ENCODE results near the gene CCDC149.

Gene CCDC149

DNA sequence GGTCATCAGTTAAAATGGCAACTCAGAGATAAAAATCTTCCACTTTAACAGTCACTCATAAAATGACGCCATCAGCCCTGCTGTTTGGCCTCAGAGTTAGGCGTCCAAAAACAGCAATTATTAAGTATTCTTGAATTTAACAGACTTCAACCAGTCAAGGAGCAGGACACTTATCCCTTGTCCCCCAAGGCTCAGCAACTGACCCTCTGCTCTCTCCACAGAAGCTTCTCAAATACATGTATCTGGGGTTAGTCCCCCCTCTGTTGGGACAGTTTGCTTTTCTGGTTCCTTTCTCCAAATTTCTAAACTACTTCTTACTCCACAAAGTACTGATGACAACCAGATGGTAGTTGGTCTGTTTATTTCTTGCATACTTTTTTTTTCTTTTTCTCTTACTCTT, 63.1 kb downstream of the CCDC149 start:
- Histone ChIP-seq H3K27me3 (ENCODE audit: control insufficient read depth in 1 of 2, insufficient read depth in 2 of 2, low read length in 2 of 2) (no peaks in the 10 kb centered on the region), H3K9me3 (ENCODE audit: control insufficient read depth in 1 of 2, low read length in 2 of 2) (no peaks in the 10 kb centered on the region), H3K9ac (ENCODE audit: low read depth in 1 of 2, low read length in 2 of 2) (no peak overlapping the region), H3K27ac (ENCODE audit: low read depth, low read length) (no peak overlapping the region), H3K4me3 (ENCODE audit: low read depth in 1 of 2, low read length in 2 of 2) (no peak overlapping the region), H3K36me3 (ENCODE audit: control insufficient read depth in 1 of 2, insufficient read depth in 2 of 2, low read length in 2 of 2) (no peaks in the 10 kb centered on the region), H3K4me1 (ENCODE audit: control insufficient read depth in 1 of 2, insufficient read depth in 2 of 2, low read length in 2 of 2) (no peaks in the 10 kb centered on the region)

DNA sequence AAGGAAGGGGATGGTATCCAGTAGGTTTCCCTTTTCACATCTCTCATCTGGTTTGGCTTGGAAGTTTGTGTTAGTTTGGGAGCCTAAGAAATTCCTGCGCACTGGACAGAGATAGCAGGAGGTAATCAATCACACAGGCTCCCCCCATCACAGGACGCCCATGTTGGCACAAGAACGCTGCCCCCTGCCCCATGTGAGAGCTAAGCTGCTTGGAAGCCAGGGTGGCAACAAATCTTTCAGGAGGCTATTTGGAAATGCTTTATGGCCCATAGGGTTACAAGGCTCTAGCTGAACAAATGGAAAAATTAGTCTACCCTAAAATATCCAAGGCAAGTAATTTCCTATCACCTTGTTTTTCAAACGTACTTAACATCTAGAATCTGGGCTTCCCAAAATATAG, 63.5 kb downstream of the CCDC149 start:
- Histone ChIP-seq H3K4me3 (ENCODE audit: low read depth in 1 of 2, low read length in 2 of 2) (no peak overlapping the region), H3K9ac (ENCODE audit: low read depth in 1 of 2, low read length in 2 of 2) (no peak overlapping the region), H3K27me3 (ENCODE audit: control insufficient read depth in 1 of 2, insufficient read depth in 2 of 2, low read length in 2 of 2) (no peaks in the 10 kb centered on the region), H3K9me3 (ENCODE audit: control insufficient read depth in 1 of 2, low read length in 2 of 2) (no peaks in the 10 kb centered on the region), H3K4me1 (ENCODE audit: control insufficient read depth in 1 of 2, insufficient read depth in 2 of 2, low read length in 2 of 2) (no peaks in the 10 kb centered on the region), H3K36me3 (ENCODE audit: control insufficient read depth in 1 of 2, insufficient read depth in 2 of 2, low read length in 2 of 2) (no peaks in the 10 kb centered on the region), H3K27ac (ENCODE audit: low read depth, low read length) (no peak overlapping the region)

DNA sequence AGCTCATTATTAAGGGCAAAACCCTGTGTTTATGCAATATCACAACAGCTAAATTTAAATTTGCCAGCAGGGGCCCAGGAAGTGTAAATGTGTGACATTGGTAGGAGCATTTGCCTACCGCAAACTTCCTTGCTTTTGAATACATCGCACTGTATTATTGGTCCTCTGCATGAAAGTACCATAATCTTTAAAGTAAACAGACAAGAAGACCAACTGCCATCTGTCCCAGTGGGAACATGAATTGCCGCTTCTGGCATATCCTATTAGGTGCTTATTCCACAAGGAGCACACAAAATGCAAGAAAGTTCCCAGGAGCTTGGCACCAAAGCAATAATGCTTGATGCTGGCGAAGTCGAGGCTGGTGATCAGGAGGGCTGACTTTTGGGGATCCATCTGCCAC, 66.1 kb downstream of the CCDC149 start:
- Histone ChIP-seq H3K4me1 (ENCODE audit: control insufficient read depth in 1 of 2, insufficient read depth in 2 of 2, low read length in 2 of 2) (peaks cover 0 to 1% of the 10 kb centered on the region in 2 donors), H3K27me3 (ENCODE audit: control insufficient read depth in 1 of 2, insufficient read depth in 2 of 2, low read length in 2 of 2) (no peaks in the 10 kb centered on the region), H3K9ac (ENCODE audit: low read depth in 1 of 2, low read length in 2 of 2) (no peak overlapping the region), H3K36me3 (ENCODE audit: control insufficient read depth in 1 of 2, insufficient read depth in 2 of 2, low read length in 2 of 2) (no peaks in the 10 kb centered on the region), H3K4me3 (ENCODE audit: low read depth in 1 of 2, low read length in 2 of 2) (no peak overlapping the region), H3K27ac (ENCODE audit: low read depth, low read length) (no peak overlapping the region), H3K9me3 (ENCODE audit: control insufficient read depth in 1 of 2, low read length in 2 of 2) (no peaks in the 10 kb centered on the region)

DNA sequence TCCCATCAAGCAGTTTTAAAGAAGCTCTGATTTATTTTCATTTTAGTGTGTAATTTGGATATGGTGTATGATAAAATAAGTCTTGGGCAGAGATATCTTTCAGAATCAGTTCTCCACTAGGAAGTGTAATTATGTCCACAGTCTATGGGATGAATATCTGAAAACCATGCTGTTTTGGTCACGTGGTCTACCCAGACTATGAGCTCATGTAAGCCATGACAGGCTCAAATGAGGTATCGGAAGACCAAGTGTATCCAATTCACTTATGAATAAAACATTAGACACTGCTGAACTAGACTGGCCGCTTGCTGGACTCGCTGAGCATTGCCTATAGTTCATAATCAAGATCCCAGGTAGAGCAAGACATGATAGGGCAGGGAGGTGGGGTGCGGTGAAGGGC, 66.9 kb downstream of the CCDC149 start:
- Histone ChIP-seq H3K4me3 (ENCODE audit: low read depth in 1 of 2, low read length in 2 of 2) (no peak overlapping the region), H3K27me3 (ENCODE audit: control insufficient read depth in 1 of 2, insufficient read depth in 2 of 2, low read length in 2 of 2) (no peaks in the 10 kb centered on the region), H3K9me3 (ENCODE audit: control insufficient read depth in 1 of 2, low read length in 2 of 2) (no peaks in the 10 kb centered on the region), H3K36me3 (ENCODE audit: control insufficient read depth in 1 of 2, insufficient read depth in 2 of 2, low read length in 2 of 2) (no peaks in the 10 kb centered on the region), H3K4me1 (ENCODE audit: control insufficient read depth in 1 of 2, insufficient read depth in 2 of 2, low read length in 2 of 2) (peaks cover 0 to 8% of the 10 kb centered on the region in 2 donors), H3K27ac (ENCODE audit: low read depth, low read length) (no peak overlapping the region), H3K9ac (ENCODE audit: low read depth in 1 of 2, low read length in 2 of 2) (no peak overlapping the region)

DNA sequence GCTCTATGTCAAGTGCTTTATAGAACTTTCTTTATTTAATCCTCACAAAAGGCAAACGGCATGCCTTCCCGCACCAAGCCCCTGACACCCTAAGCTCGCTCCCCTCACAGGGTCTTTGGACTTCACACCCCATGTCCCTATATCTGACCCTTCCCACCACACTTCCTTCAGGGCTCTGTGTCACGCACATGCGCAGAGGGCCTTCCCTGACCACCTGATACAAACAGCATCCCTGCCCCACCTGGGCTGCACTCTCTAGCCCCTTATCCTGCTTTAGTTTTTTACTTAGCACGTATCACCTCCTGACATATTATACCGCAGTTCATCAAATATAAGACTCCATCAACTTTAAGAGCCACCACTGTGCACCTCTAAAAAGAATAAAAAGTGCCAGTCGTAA, 67.7 kb downstream of the CCDC149 start:
- H3K36me3 ChIP-seq (ENCODE audit: control insufficient read depth in 1 of 2, insufficient read depth in 2 of 2, low read length in 2 of 2) = no peaks in the 10 kb centered on the region
- no peak overlapping the region for H3K9ac ChIP-seq (ENCODE audit: low read depth in 1 of 2, low read length in 2 of 2)

DNA sequence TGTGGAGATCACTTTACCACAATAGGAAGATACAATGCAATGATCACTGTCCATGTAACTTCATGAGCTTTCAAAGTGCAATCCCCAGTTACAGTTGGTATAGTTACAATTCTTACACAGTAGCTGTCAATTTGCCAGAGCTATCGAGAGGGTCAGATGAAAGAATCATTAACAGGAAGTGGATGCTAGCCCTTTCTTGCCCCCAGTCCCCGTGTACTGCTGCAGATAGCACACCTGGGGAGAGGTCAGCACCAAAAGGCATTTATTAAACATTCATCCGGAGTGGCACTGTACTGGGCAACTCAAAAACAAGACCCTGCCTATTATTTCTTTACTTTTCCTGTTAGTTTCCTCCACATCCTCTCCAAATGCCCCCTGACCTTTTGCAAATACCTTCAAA, 69.7 kb downstream of the CCDC149 start:
- H3K27ac ChIP-seq (ENCODE audit: low read depth, low read length) = no peak overlapping the region
- H3K9ac ChIP-seq (ENCODE audit: low read depth in 1 of 2, low read length in 2 of 2) = no peak overlapping the region
- no peak overlapping the region for H3K4me3 ChIP-seq (ENCODE audit: low read depth in 1 of 2, low read length in 2 of 2)
- H3K36me3 ChIP-seq (ENCODE audit: control insufficient read depth in 1 of 2, insufficient read depth in 2 of 2, low read length in 2 of 2) = no peaks in the 10 kb centered on the region
- H3K27me3 ChIP-seq (ENCODE audit: control insufficient read depth in 1 of 2, insufficient read depth in 2 of 2, low read length in 2 of 2) = no peaks in the 10 kb centered on the region
- no peaks in the 10 kb centered on the region for H3K9me3 ChIP-seq (ENCODE audit: control insufficient read depth in 1 of 2, low read length in 2 of 2)
- H3K4me1 ChIP-seq (ENCODE audit: control insufficient read depth in 1 of 2, insufficient read depth in 2 of 2, low read length in 2 of 2) = peaks cover 0 to 10% of the 10 kb centered on the region in 2 donors

More for the DNA sequence above, 67.7 kb downstream of the CCDC149 start:
- no peaks in the 10 kb centered on the region for H3K27me3 ChIP-seq (ENCODE audit: control insufficient read depth in 1 of 2, insufficient read depth in 2 of 2, low read length in 2 of 2)
- no peaks in the 10 kb centered on the region for H3K9me3 ChIP-seq (ENCODE audit: control insufficient read depth in 1 of 2, low read length in 2 of 2)
- H3K27ac ChIP-seq (ENCODE audit: low read depth, low read length) = no peak overlapping the region
- H3K4me1 ChIP-seq (ENCODE audit: control insufficient read depth in 1 of 2, insufficient read depth in 2 of 2, low read length in 2 of 2) = peaks cover 0 to 10% of the 10 kb centered on the region in 2 donors
- no peak overlapping the region for H3K4me3 ChIP-seq (ENCODE audit: low read depth in 1 of 2, low read length in 2 of 2)

DNA sequence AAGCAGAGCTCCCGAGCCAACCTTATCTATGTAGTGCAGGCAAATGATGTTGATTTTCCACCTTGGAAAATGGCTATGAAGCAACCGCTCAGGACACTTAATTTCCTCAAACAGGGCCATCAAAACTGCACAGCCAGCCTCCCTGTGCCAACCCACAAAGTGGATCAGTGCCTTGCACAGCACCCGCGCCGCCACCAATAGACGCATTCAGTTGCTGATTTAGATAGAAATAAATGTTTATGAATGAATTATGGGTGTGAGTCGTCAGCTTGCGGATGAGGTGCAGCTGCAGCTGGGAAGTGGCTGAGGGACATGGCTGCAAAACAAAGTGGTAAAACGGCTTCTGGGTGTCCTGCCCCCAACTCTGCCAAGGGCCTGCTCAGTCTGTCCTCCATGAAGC, 70.5 kb downstream of the CCDC149 start:
- H3K36me3 ChIP-seq (ENCODE audit: control insufficient read depth in 1 of 2, insufficient read depth in 2 of 2, low read length in 2 of 2) = peaks cover 0 to 6% of the 10 kb centered on the region in 2 donors
- H3K9me3 ChIP-seq (ENCODE audit: control insufficient read depth in 1 of 2, low read length in 2 of 2) = no peaks in the 10 kb centered on the region
- no peak overlapping the region for H3K4me3 ChIP-seq (ENCODE audit: low read depth in 1 of 2, low read length in 2 of 2)
- H3K27ac ChIP-seq (ENCODE audit: low read depth, low read length) = no peak overlapping the region
- H3K9ac ChIP-seq (ENCODE audit: low read depth in 1 of 2, low read length in 2 of 2) = no peak overlapping the region
- no peaks in the 10 kb centered on the region for H3K27me3 ChIP-seq (ENCODE audit: control insufficient read depth in 1 of 2, insufficient read depth in 2 of 2, low read length in 2 of 2)
- H3K4me1 ChIP-seq (ENCODE audit: control insufficient read depth in 1 of 2, insufficient read depth in 2 of 2, low read length in 2 of 2) = peaks cover 0 to 10% of the 10 kb centered on the region in 2 donors

DNA sequence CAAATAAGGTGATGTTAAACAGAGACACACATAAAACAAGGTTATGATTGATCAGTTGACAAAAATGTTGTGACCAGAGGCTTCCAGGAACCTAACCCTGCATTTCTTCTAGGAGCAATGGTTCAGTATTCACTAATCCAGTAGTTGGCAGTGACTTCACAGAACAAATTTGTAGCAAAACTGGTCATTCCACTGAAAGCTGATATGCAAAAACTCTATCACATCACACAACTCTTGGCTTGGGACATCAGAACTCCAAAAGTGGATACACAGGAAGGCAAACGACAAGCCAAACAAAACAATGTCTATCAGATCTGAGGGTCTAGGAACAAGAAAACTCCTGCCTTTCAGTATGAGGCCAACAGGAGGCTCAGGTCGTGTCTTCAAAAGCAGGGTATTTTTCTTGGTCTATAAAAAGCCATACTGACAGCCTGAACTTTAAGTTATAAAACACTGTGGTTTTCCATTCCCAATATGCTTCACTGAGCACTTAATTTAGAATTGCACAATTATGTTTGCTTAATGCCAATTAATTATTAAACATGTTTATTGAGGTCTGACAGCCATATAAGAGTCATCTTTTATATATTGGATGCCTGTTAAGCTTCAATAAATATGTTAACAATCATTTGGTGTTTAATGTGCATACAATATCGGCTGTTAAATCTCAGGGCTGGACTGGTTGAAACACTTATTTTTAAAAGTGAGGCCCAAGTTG, 71.9 kb downstream of the CCDC149 start:
- Histone ChIP-seq H3K4me1 (ENCODE audit: control insufficient read depth in 1 of 2, insufficient read depth in 2 of 2, low read length in 2 of 2) (peaks cover 0 to 10% of the 10 kb centered on the region in 2 donors), H3K9me3 (ENCODE audit: control insufficient read depth in 1 of 2, low read length in 2 of 2) (no peaks in the 10 kb centered on the region), H3K27ac (ENCODE audit: low read depth, low read length) (no peak overlapping the region), H3K36me3 (ENCODE audit: control insufficient read depth in 1 of 2, insufficient read depth in 2 of 2, low read length in 2 of 2) (peaks cover 0 to 9% of the 10 kb centered on the region in 2 donors), H3K9ac (ENCODE audit: low read depth in 1 of 2, low read length in 2 of 2) (no peak overlapping the region), H3K27me3 (ENCODE audit: control insufficient read depth in 1 of 2, insufficient read depth in 2 of 2, low read length in 2 of 2) (no peaks in the 10 kb centered on the region), H3K4me3 (ENCODE audit: low read depth in 1 of 2, low read length in 2 of 2) (no peak overlapping the region)

DNA sequence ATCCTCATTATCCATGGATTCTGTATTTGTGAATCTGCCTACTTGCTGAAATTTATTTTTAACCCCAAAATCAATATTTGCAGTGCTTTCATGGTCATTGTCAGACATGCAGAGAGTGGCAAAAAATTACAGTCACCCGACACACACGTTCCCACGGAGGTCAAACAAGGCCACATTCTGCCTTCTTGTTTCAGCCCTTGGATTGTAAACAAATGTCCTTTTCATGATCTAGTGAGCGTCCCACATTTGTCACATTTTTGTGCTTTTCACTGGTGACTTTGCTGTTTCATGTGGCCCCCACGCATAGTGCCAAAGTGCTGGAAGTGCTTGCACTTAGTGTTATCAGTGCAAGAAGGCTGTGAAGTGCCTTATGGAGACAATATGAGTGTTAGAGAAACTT, 72.5 kb downstream of the CCDC149 start:
- Histone ChIP-seq H3K4me1 (ENCODE audit: control insufficient read depth in 1 of 2, insufficient read depth in 2 of 2, low read length in 2 of 2) (peaks cover 0 to 10% of the 10 kb centered on the region in 2 donors), H3K27ac (ENCODE audit: low read depth, low read length) (no peak overlapping the region)

DNA sequence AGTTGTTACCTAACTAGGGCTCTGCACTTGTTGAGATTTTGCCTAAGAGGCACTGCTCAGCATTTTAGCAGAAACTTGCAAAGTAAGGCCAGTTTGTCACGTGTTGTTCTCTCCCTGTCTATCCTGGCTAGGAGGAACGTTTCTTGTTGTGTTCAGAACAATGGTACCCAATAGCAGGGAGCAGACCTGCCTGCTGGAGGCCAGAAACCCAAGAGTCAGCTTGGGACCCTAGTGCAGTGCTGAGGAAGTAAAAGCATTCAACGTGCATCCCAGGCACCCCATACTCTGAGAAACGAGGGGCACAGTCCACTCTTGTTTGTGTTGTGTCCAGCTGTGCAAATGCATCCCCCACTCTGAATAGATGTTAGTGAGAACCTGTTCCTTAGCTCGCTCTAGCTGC, 75.1 kb downstream of the CCDC149 start:
- Histone ChIP-seq H3K36me3 (ENCODE audit: control insufficient read depth in 1 of 2, insufficient read depth in 2 of 2, low read length in 2 of 2) (peaks cover 0 to 9% of the 10 kb centered on the region in 2 donors), H3K27ac (ENCODE audit: low read depth, low read length) (no peak overlapping the region), H3K9me3 (ENCODE audit: control insufficient read depth in 1 of 2, low read length in 2 of 2) (no peaks in the 10 kb centered on the region), H3K4me1 (ENCODE audit: control insufficient read depth in 1 of 2, insufficient read depth in 2 of 2, low read length in 2 of 2) (peaks cover 0 to 10% of the 10 kb centered on the region in 2 donors), H3K27me3 (ENCODE audit: control insufficient read depth in 1 of 2, insufficient read depth in 2 of 2, low read length in 2 of 2) (no peaks in the 10 kb centered on the region), H3K4me3 (ENCODE audit: low read depth in 1 of 2, low read length in 2 of 2) (no peak overlapping the region), H3K9ac (ENCODE audit: low read depth in 1 of 2, low read length in 2 of 2) (no peak overlapping the region)

More for the DNA sequence above, 72.5 kb downstream of the CCDC149 start:
- Histone ChIP-seq H3K9me3 (ENCODE audit: control insufficient read depth in 1 of 2, low read length in 2 of 2) (no peaks in the 10 kb centered on the region), H3K4me3 (ENCODE audit: low read depth in 1 of 2, low read length in 2 of 2) (no peak overlapping the region), H3K27me3 (ENCODE audit: control insufficient read depth in 1 of 2, insufficient read depth in 2 of 2, low read length in 2 of 2) (no peaks in the 10 kb centered on the region), H3K9ac (ENCODE audit: low read depth in 1 of 2, low read length in 2 of 2) (no peak overlapping the region), H3K36me3 (ENCODE audit: control insufficient read depth in 1 of 2, insufficient read depth in 2 of 2, low read length in 2 of 2) (peaks cover 0 to 9% of the 10 kb centered on the region in 2 donors)
